OCI-LY1 (cell line): ENCODE data around the gene BCAP31.

ENCODE experiments used
- CTCF ChIP-seq: fragments of 200-600 bp; sonication (generic), shearing (Covaris generic); IDR thresholded peaks from 2 replicates; pipeline ENCODE4 v1.5.1; 2017; ENCODE audit warnings: mild to moderate bottlenecking, antibody characterized with exemption, low read length, moderate library complexity, mixed read lengths
- EZH2 ChIP-seq: fragments of 200-600 bp; sonication (generic), shearing (Covaris generic); IDR thresholded peaks from 2 replicates; pipeline ENCODE4 v1.8.0; 2017; ENCODE audit warnings: borderline replicate concordance, mixed run types, mild to moderate bottlenecking, antibody characterized with exemption, low read length, moderate library complexity, mixed read lengths

- TF ChIP-seq CTCF (no peak), EZH2 (no peak)
These were observed 37.5 kb downstream of the BCAP31 start for GRCh38 chrX:153686711-153687110.
